Duodenal mucosa (tissue), 2 donors: ENCODE measurements around the gene PLAGL2.
"Not testable (repeated sequence)": the region's sequence is repeated elsewhere in the genome, so short reads cannot be mapped to it uniquely, and the experiment has no call there.

Source experiments
- H3K27ac ChIP-seq: one replicate; pipeline ENCODE4 v1.7.0; 2013; ENCODE audit warnings: low read depth, low read length
- H3K27me3 ChIP-seq, 2 donors: one replicate each; pipeline ENCODE4 v1.7.0; 2013; ENCODE audit warnings: low read length in 2 of 2, control low read depth in 1 of 2; ENCODE audit not compliant: insufficient read depth in 2 of 2, control insufficient read depth in 1 of 2
- H3K36me3 ChIP-seq, 2 donors: one replicate each; pipeline ENCODE4 v1.7.0; 2013; ENCODE audit warnings: low read length in 2 of 2, control low read depth in 1 of 2; ENCODE audit not compliant: insufficient read depth in 2 of 2, control insufficient read depth in 1 of 2
- H3K4me1 ChIP-seq, 2 donors: one replicate each; pipeline ENCODE4 v1.7.0; 2013; ENCODE audit warnings: low read length in 2 of 2, control low read depth in 1 of 2; ENCODE audit not compliant: insufficient read depth in 2 of 2, control insufficient read depth in 1 of 2
- H3K4me3 ChIP-seq, 2 donors: one replicate each; pipeline ENCODE4 v1.7.0; 2013; ENCODE audit warnings: low read length in 2 of 2, low read depth in 1 of 2
- H3K9ac ChIP-seq, 2 donors: one replicate each; pipeline ENCODE4 v1.7.0; 2013; ENCODE audit warnings: low read length in 2 of 2, low read depth in 1 of 2
- H3K9me3 ChIP-seq, 2 donors: one replicate each; pipeline ENCODE4 v1.7.0; 2013; ENCODE audit warnings: low read length in 2 of 2, control low read depth in 1 of 2; ENCODE audit not compliant: control insufficient read depth in 1 of 2

Gene PLAGL2

GRCh38 chr20:32207626-32208498 is at the start of gene PLAGL2, which contains the start of gene POFUT1:
Gene PLAGL2, minus strand, starts transcription at chr20:32207743. Its CDS starts 5,565 bp downstream, at chr20:32202178.
Gene POFUT1, plus strand, starts transcription at chr20:32207880. Its CDS starts 62 bp downstream, at chr20:32207942.
- Histone ChIP-seq H3K4me1 (peaks cover 58 to 70% of the 10 kb centered on the region in 2 donors), H3K9me3 (no peaks in the 10 kb centered on the region), H3K9ac (peak within 1 kb of the TSS; percentile 92 to 99), H3K27me3 (no peaks in the 10 kb centered on the region), H3K4me3 (peak within 1 kb of the TSS; percentile 95 to 97), H3K27ac (peak within 1 kb of the TSS; percentile 63), H3K36me3 (peaks cover 10 to 25% of the 10 kb centered on the region in 2 donors)

DNA sequence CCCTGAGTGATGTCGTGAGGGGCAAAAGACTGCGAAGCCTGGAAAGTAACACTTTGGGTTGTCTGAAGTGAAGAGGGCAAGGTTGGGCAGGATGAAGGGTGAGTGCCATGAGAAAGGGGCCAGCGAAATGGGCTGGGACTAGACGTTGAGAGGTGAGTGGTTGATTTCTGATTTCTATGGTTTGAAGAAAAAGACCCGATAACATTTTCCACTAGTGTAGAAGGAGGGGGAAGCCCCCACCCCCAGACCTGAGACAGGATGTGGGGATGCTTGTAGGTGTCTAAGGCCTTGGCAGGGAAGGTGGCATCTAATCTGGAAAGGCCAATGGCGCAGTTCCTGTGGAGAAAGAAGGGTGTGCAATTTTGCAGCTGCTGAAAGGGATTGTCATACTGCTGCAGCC is 44.6 kb upstream of the PLAGL2 start:
- H3K4me3 ChIP-seq, result no peak overlapping the region
- H3K27me3 ChIP-seq, result no peaks in the 10 kb centered on the region
- no peaks in the 10 kb centered on the region for H3K9me3 ChIP-seq
- no peak overlapping the region for H3K9ac ChIP-seq
- H3K36me3 ChIP-seq, result no peaks in the 10 kb centered on the region
- H3K4me1 ChIP-seq, result peaks cover 0 to 3% of the 10 kb centered on the region in 2 donors
- no peak overlapping the region for H3K27ac ChIP-seq

DNA sequence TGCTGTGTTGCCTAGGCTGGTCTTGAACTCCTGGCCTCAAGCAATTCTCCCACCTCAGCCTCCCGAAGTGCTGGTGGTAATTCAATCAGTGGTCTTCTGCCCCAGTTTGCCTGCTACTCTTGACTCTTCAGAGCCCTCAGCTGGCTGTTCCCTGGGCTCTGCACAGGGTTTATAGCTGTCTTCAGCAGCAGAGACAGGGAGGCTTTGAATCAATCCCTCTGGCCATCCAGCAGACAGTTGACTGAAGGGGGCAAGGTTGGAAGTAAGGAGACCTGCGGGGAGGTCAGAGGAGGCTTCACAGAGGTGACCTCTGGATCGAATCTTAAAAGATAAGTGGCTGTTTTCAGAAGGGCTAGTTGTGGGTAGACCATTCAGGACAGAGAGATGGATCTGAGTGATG is 43.9 kb upstream of the PLAGL2 start:
- Histone ChIP-seq H3K9ac (no peak overlapping the region), H3K4me3 (no peak overlapping the region), H3K9me3 (no peaks in the 10 kb centered on the region), H3K27ac (no peak overlapping the region), H3K4me1 (peaks cover 0 to 3% of the 10 kb centered on the region in 2 donors), H3K36me3 (no peaks in the 10 kb centered on the region), H3K27me3 (no peaks in the 10 kb centered on the region)

GRCh38 chr20:32249030-32249738 is 41.6 kb upstream of the PLAGL2 start:
- no peak overlapping the region for H3K9ac ChIP-seq
- no peaks in the 10 kb centered on the region for H3K36me3 ChIP-seq
- no peak overlapping the region for H3K4me3 ChIP-seq
- peaks cover 3 to 6% of the 10 kb centered on the region in 2 donors for H3K4me1 ChIP-seq
- H3K27ac ChIP-seq, result no peak overlapping the region
- no peaks in the 10 kb centered on the region for H3K9me3 ChIP-seq
- no peaks in the 10 kb centered on the region for H3K27me3 ChIP-seq

DNA sequence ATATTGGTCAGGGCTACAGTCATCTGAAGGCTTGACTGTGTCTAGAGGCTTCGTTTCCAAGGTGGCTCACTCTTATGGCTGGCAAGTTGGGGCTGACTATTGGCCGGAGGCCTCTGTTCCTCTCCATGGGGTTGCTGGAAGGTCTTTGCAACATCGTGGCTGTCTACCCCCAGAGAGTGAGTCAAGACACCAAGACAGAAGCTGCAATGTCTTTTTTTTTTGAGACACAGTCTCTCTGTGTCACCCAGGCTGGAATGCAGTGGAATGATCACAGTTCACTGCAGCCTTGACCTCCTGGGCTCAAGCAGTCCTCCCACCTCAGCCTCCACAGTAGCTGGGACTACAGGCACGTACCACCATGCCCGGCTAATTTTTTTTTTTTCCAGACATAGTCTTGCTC is 40.5 kb upstream of the PLAGL2 start:
- Histone ChIP-seq H3K27me3 (no peaks in the 10 kb centered on the region), H3K4me3 (no peak overlapping the region), H3K9me3 (no peaks in the 10 kb centered on the region), H3K4me1 (peaks cover 6 to 10% of the 10 kb centered on the region in 2 donors), H3K36me3 (no peaks in the 10 kb centered on the region), H3K9ac (no peak overlapping the region), H3K27ac (no peak overlapping the region)

GRCh38 chr20:32246208-32246607 is 38.7 kb upstream of the PLAGL2 start:
- not testable (repeated sequence) for H3K4me3 ChIP-seq, H3K9ac ChIP-seq, H3K36me3 ChIP-seq, H3K9me3 ChIP-seq, H3K27ac ChIP-seq, H3K27me3 ChIP-seq, H3K4me1 ChIP-seq

- Histone ChIP-seq H3K4me3 (no peak overlapping the region), H3K9me3 (no peaks in the 10 kb centered on the region), H3K9ac (no peak overlapping the region), H3K4me1 (peaks cover 6 to 10% of the 10 kb centered on the region in 2 donors), H3K27me3 (no peaks in the 10 kb centered on the region), H3K36me3 (no peaks in the 10 kb centered on the region), H3K27ac (no peak overlapping the region)
Observed at GRCh38 chr20:32244959-32245358, 37.4 kb upstream of the PLAGL2 start.

DNA sequence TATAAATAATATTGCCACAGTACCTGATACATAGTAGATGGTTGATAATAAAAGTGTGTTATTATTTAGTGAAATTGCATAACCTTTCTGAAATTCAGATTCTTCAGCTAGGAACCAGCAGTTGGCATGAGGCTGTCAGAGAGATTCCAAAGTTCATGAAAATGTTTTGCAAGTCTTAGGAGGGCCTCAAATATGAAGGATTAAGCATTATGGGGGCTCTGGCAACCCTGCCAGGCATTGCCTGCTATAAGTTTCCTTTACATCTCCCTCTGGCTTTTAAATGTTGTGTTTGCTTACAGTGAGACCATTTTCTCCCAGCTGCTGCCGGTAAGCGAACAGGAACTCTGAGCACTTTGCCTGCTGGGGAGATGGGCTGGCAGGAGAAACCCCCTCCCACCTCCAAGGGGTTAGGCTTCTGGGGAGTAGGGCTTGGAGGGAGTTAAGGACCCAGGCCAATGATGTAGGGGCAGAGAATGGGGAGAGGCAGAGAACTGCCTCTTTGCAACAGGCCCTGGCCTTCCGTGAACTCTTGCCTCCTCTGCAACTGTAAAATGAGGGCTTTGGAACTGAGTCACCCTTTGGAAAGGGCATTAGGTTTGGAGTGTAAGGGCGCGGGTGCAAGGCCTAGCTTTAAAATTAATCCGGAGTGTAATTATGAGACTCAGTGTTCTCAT is 36.7 kb upstream of the PLAGL2 start:
- H3K27me3 ChIP-seq, result no peaks in the 10 kb centered on the region
- H3K36me3 ChIP-seq, result no peaks in the 10 kb centered on the region
- H3K9ac ChIP-seq, result no peak overlapping the region
- H3K4me3 ChIP-seq, result no peak overlapping the region
- H3K4me1 ChIP-seq, result peaks cover 6 to 10% of the 10 kb centered on the region in 2 donors
- no peaks in the 10 kb centered on the region for H3K9me3 ChIP-seq
- H3K27ac ChIP-seq, result no peak overlapping the region

GRCh38 chr20:32241807-32242206 is 34.3 kb upstream of the PLAGL2 start:
- Histone ChIP-seq H3K4me3 (no peak overlapping the region), H3K9ac (no peak overlapping the region), H3K9me3 (no peaks in the 10 kb centered on the region), H3K27ac (no peak overlapping the region), H3K36me3 (no peaks in the 10 kb centered on the region), H3K4me1 (peaks cover 12 to 13% of the 10 kb centered on the region in 2 donors), H3K27me3 (no peaks in the 10 kb centered on the region)

DNA sequence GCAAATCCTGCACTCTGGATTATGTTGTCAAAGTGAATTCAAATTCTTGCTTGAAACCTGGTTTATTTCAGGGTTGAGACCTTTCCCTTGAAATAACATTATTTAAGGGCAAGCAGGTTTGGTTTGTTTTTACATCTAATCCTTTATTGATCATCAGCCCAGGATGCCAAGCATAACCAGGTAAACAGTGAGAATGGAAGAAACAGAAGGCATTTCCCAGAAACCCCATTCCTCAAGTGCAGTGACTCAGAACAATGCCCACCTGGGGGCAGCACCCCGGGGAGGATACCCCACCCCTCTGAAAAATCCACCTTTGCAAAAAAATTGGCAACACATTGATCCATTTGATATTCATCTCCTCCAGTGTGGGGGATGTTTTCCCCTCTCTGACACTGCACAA is 32.7 kb upstream of the PLAGL2 start:
- Histone ChIP-seq H3K4me3 (no peak overlapping the region), H3K27me3 (no peaks in the 10 kb centered on the region), H3K9me3 (no peaks in the 10 kb centered on the region), H3K9ac (no peak overlapping the region), H3K27ac (no peak overlapping the region), H3K36me3 (peaks cover 1 to 12% of the 10 kb centered on the region in 2 donors), H3K4me1 (peaks cover 27 to 29% of the 10 kb centered on the region in 2 donors)
